K562 (cell line): ENCODE measurements around the gene PUS10. TPM values are rescaled to one million over a fixed set of nuclear protein-coding genes. Genes with fewer than 3 reads are reported as not detected.

ENCODE experiments used
- ATAC-seq: fragments of 200-7000 bp; cut with Tn5 transposase; 3 replicates; pipeline ENCODE4 v1.9.1; 2020; ENCODE audit warnings: moderate library complexity
- BruUV-seq: library from RNA; stranded (reverse); fragments of 400-500 nt; replicated peaks from 2 replicates; lab custom pipeline; 2021; lab: Mats Ljungman, UMichigan
- CTCF ChIA-PET: fragments of 300-600 bp; formaldehyde crosslinking; extraction: SDS; loops from one replicate; lab custom pipeline; 2021; ENCODE audit warnings: low intra/inter-chr PET ratio; lab: Yijun Ruan, JAX
- POLR2A ChIA-PET: fragments of 300-600, 350-650 bp; sonication (Branson Sonifier 250); formaldehyde crosslinking; extraction: SDS; loops from one replicate; lab custom pipeline; 2021; ENCODE audit warnings: antibody characterized with exemption, inconsistent platforms; lab: Yijun Ruan, JAX
- DNase-seq, 4 experiments: peaks; one replicate each; pipeline versions ENCODE4 v3.0.0 to v3.0.0-alpha.2; 2011 to 2018; ENCODE audit warnings: low spot score in 3 of 4, mixed read lengths in 3 of 4; ENCODE audit errors: extremely low read depth in 1 of 4
- FAIRE-seq: peaks from 2 replicates; lab custom pipeline; 2011; peaks lifted over from hg19 to GRCh38; lab: Jason Lieb, UNC
- H2AFZ ChIP-seq: 2 replicates; pipeline ENCODE4 v1.6.0; 2011; ENCODE audit warnings: low read depth, low read length, control low read depth, inconsistent platforms
- H3K27ac ChIP-seq: fragments of 200-600 bp; 3 replicates; pipeline ENCODE4 v1.8.0; 2011; ENCODE audit warnings: low read depth, mild to moderate bottlenecking, control low read depth, inconsistent platforms, low read length, moderate library complexity, mixed read lengths; ENCODE audit errors: extremely low read depth
- H3K27me3 ChIP-seq, 2 experiments: fragments of 300-600 bp in 1 of 2; 2 replicates in 1 of 2; 3 replicates in 1 of 2; pipeline versions ENCODE4 v1.6.0 to v1.8.0; 2011; ENCODE audit warnings: inconsistent platforms in 2 of 2, low read length in 2 of 2, mild to moderate bottlenecking in 1 of 2, mixed read lengths in 1 of 2, moderate library complexity in 1 of 2; ENCODE audit not compliant: control insufficient read depth in 2 of 2, insufficient read depth in 2 of 2
- H3K36me3 ChIP-seq: fragments of 300-600 bp; 3 replicates; pipeline ENCODE4 v1.8.0; 2011; ENCODE audit warnings: mild to moderate bottlenecking, low read length, inconsistent platforms; ENCODE audit not compliant: control insufficient read depth, insufficient read depth
- H3K4me1 ChIP-seq, 2 experiments: fragments of 200-600 bp in 1 of 2; replicated peaks in 1 of 2; 2 replicates in 1 of 2; 3 replicates in 1 of 2; pipeline versions ENCODE4 v1.5.1 to v1.8.0; 2011; ENCODE audit warnings: inconsistent platforms in 2 of 2, low read length in 2 of 2, mild to moderate bottlenecking in 1 of 2, mixed read lengths in 1 of 2, moderate library complexity in 1 of 2; ENCODE audit not compliant: control insufficient read depth in 2 of 2, insufficient read depth in 2 of 2
- H3K4me2 ChIP-seq: 2 replicates; pipeline ENCODE4 v1.6.1; 2011; ENCODE audit warnings: low read length, control low read depth, inconsistent platforms, mixed read lengths; ENCODE audit not compliant: insufficient read depth
- H3K4me3 ChIP-seq: fragments of 200-600 bp; sonication (generic), shearing (Covaris generic); 2 replicates; pipeline ENCODE4 v1.5.1; 2016; ENCODE audit warnings: control low read depth, inconsistent platforms
- H3K79me2 ChIP-seq: fragments of 200-600 bp; 3 replicates; pipeline ENCODE4 v1.8.0; 2011; ENCODE audit warnings: low read length, inconsistent platforms; ENCODE audit not compliant: control insufficient read depth, insufficient read depth
- H3K9ac ChIP-seq, 2 experiments: 2 replicates each; pipeline versions ENCODE4 v1.6.0 to v1.6.1; 2011; ENCODE audit warnings: low read depth in 2 of 2, low read length in 2 of 2, control low read depth in 1 of 2, inconsistent platforms in 1 of 2, mild to moderate bottlenecking in 1 of 2, mixed read lengths in 1 of 2; ENCODE audit not compliant: insufficient read depth in 1 of 2
- H3K9me1 ChIP-seq: one replicate; pipeline ENCODE4 v1.6.0; 2011; ENCODE audit warnings: inconsistent platforms, mild to moderate bottlenecking, low read length, moderate library complexity; ENCODE audit not compliant: control insufficient read depth, insufficient read depth
- H3K9me3 ChIP-seq: replicated peaks from 2 replicates; pipeline ENCODE4 v1.5.1; 2011; ENCODE audit warnings: low read depth, low read length, inconsistent platforms; ENCODE audit not compliant: control insufficient read depth, insufficient read depth
- H4K20me1 ChIP-seq: replicated peaks from 2 replicates; pipeline ENCODE4 v1.6.1; 2011; ENCODE audit warnings: low read length, inconsistent platforms, mixed read lengths; ENCODE audit not compliant: control insufficient read depth, insufficient read depth
- ARID2 ChIP-seq: fragments of 450-650 bp; IDR thresholded peaks from 2 replicates; pipeline ENCODE4 v1.6.1; 2017; ENCODE audit warnings: antibody characterized with exemption, mild to moderate bottlenecking
- DPF2 ChIP-seq: fragments of 450-650 bp; IDR thresholded peaks from 2 replicates; pipeline ENCODE4 v1.6.1; 2016
- HIVEP1 ChIP-seq: fragments of 250-450 bp; sonication (Bioruptor Pico); IDR thresholded peaks from 2 replicates; pipeline ENCODE4 v1.4.0; 2020; ENCODE audit warnings: mild to moderate bottlenecking
- NCOA2 ChIP-seq, 2 experiments: fragments of 450-650 bp; IDR thresholded peaks; 2 replicates each; pipeline ENCODE4 v1.6.1; 2018; ENCODE audit warnings: mild to moderate bottlenecking in 2 of 2, moderate library complexity in 1 of 2; ENCODE audit not compliant: partially characterized antibody in 2 of 2
- POLR2H ChIP-seq: IDR thresholded peaks from 2 replicates; pipeline ENCODE4 v1.6.1; 2016; ENCODE audit warnings: missing genetic modification characterization, low read depth, mild to moderate bottlenecking, control low read depth, missing compliant biosample characterization, moderate library complexity
- PURB ChIP-seq: sonication (generic); formaldehyde crosslinking; IDR thresholded peaks from 2 replicates; pipeline ENCODE4 v1.9.0; 2021; ENCODE audit warnings: low read depth, mild to moderate bottlenecking, missing genetic modification reagents
- TBP ChIP-seq: optimal IDR thresholded peaks from 2 replicates; pipeline ENCODE3; 2011; ENCODE audit warnings: low read depth, low read length, improper control_type of control experiment
- XRCC3 ChIP-seq: fragments of 450-650 bp; IDR thresholded peaks from 2 replicates; pipeline ENCODE4 v1.6.1; 2017; ENCODE audit warnings: mild to moderate bottlenecking, moderate library complexity
- WGBS: fragments of 100-300 bp; shearing (Covaris generic); methylation state at CpG from one replicate; pipeline ENCODE4 v1.1.6; 2016; ENCODE audit warnings: low coverage, mixed read lengths; ENCODE audit not compliant: insufficient coverage; ENCODE audit errors: missing lambda C conversion rate; 5-methylcytosine and 5-hydroxymethylcytosine counted together
- in situ Hi-C: fragments of 300-500 bp; cut with MboI; formaldehyde crosslinking; loops from 4 replicates; pipeline ENCODE4 v1.15.0; 2018; ENCODE audit warnings: inconsistent platforms, mixed read lengths
- intact Hi-C: fragments of 100-400 bp; cut with micrococcal nuclease; formaldehyde crosslinking; loops from 2 replicates; pipeline ENCODE4 v1.14.2; 2022
- polyA plus RNA-seq, 8 experiments: library from polyadenylated mRNA; depleted of rRNA in 4 of 8; stranded (reverse) in 5 of 8; unstranded in 3 of 8; fragments of >200 nt; fragmentation: Nextera tagmentation in 2 of 8; fragmentation: Illumina TruSeq in 1 of 8; extraction: Ambion mirVana in 2 of 8; extraction: Trizol in 1 of 8; gene quantifications; 2 replicates each; pipeline versions ENCODE4 v1.2.1 to v1.2.3, GENCODE V29; 2011 to 2014; ENCODE audit warnings: inconsistent platforms in 1 of 8, missing spikeins in 1 of 8
- total RNA-seq, 7 experiments: library from RNA; depleted of rRNA in 6 of 7; stranded (reverse); fragments of >200 nt in 6 of 7; fragmentation: Illumina TruSeq in 2 of 7; extraction: Trizol in 2 of 7; gene quantifications; 2 replicates each; pipeline versions ENCODE4 v1.2.1 to v1.2.3, GENCODE V29; 2011 to 2021; ENCODE audit warnings: low replicate concordance in 1 of 7
- TF ChIP-seq, protein P1 (sequence below), 2 experiments: fragments of 450-650 bp; IDR thresholded peaks; 2 replicates each; pipeline ENCODE4 v1.6.1; 2016
- TF ChIP-seq, protein P2 (sequence below): fragments of 450-650 bp; IDR thresholded peaks from 2 replicates; pipeline ENCODE4 v1.6.1; 2018; ENCODE audit warnings: mild to moderate bottlenecking, low read depth; ENCODE audit not compliant: partially characterized antibody

Gene PUS10
- total and polyA plus RNA-seq, 9 of the 15 experiments (the other 6 are each of a cell fraction or from before 2014, with no cell fraction given), result 5.0 to 10.7 (median 7.6) TPM

DNA sequence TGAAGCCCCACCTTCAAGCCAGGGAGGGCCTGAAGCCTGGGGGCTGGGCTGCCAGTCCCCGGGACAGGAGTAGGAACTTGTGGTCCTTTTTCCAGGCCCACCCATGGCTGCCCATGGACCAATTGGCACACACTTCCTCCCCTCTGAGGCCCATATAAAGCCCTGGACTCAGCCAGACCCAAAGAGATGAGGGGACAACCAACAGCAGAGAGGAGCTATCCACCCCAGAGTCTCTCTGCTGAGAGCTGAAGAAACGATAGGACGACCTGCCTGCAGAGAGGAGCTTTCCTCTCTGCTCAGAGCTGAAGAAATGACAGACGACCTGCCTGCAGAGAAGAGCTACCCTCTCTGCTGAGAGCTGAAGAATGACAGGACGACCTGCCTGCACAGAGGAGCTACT, 44.4 kb downstream of the PUS10 start:
- Histone ChIP-seq H4K20me1 (no peaks in the 10 kb centered on the region), H3K9ac (no peak overlapping the region), H3K79me2 (no peaks in the 10 kb centered on the region), H3K27me3 (no peaks in the 10 kb centered on the region), H3K9me3 (no peaks in the 10 kb centered on the region), H2AFZ (no peak overlapping the region), H3K9me1 (no peaks in the 10 kb centered on the region), H3K4me1 (peaks cover 0 to 9% of the 10 kb centered on the region in 2 experiments; a peak in 1 of 5 replicates), H3K36me3 (no peaks in the 10 kb centered on the region), H3K4me3 (no peak overlapping the region), H3K27ac (no peak overlapping the region), H3K4me2 (no peak overlapping the region)
- DNase-seq, result no peak
- intact Hi-C loops, result no loop called here
- no peak for TF ChIP-seq HIVEP1 (CRISPR knock-in tag)
- POLR2A ChIA-PET, result interaction anchor here (1.3 to 1.9 kb wide), 2 partner anchors 9 to 13 kb away, joined by 3 to 5 read pairs; no protein-coding TSS in a partner anchor
- CTCF ChIA-PET, result no interaction called here
- no TSS peak for BruUV-seq
- ATAC-seq, result no peak; the same call in 2 of the 3 replicates
- in situ Hi-C loops, result no loop called here
- WGBS, result 28% methylated on average over 4 of the region's 5 CpGs
- no peak for FAIRE-seq

DNA sequence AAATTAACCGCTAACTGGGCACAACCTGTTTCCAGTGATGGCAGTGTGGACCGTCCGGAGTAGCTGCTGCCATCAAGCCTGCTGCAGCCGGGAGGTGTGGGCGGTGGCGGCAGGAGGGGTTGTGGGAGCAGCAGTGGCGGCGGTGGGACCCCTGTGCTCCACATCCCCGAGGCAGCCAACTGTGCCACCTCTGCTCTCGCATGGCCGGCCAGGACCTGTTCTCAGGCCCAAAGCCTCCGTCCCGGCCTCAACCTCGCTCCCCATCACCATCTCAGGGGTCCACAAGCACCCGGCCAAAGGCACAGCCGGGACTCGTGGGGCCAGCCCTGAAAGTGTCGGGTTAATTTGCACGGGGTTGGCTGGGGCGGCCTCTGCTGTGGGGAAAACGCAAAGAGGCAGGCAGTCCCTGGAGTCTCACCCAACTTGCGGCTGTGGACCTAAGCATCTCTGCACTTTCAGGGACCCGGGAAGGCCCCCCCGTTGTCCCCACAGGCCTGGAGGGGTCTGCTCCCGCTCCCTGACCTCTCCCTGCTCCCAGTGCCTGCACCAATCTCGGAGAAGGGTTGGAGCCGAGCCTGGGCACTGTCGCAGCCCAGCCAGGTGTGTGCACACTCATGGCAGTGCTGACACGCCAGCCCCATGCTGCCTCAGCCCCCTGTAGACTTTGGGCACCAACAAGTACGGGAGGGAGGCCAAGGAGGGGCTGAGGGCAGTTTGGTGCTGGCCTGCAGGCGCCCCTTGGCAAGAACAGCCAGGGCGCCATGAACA, 45.0 kb downstream of the PUS10 start:
- H3K36me3 ChIP-seq, result no peaks in the 10 kb centered on the region
- H4K20me1 ChIP-seq, result no peaks in the 10 kb centered on the region
- no peak for TF ChIP-seq XRCC3
- TF ChIP-seq TBP, result no peak
- no peak for TF ChIP-seq DPF2
- no peak for TF ChIP-seq POLR2H
- TF ChIP-seq PURB (CRISPR knock-in tag), result no peak
- TF ChIP-seq ARID2, result no peak
- TF ChIP-seq, protein P1, sequence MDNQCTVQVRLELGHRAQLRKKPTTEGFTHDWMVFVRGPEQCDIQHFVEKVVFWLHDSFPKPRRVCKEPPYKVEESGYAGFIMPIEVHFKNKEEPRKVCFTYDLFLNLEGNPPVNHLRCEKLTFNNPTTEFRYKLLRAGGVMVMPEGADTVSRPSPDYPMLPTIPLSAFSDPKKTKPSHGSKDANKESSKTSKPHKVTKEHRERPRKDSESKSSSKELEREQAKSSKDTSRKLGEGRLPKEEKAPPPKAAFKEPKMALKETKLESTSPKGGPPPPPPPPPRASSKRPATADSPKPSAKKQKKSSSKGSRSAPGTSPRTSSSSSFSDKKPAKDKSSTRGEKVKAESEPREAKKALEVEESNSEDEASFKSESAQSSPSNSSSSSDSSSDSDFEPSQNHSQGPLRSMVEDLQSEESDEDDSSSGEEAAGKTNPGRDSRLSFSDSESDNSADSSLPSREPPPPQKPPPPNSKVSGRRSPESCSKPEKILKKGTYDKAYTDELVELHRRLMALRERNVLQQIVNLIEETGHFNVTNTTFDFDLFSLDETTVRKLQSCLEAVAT (IDR thresholded peaks at IDR 0.05), result no peak
- TF ChIP-seq, protein P2, sequence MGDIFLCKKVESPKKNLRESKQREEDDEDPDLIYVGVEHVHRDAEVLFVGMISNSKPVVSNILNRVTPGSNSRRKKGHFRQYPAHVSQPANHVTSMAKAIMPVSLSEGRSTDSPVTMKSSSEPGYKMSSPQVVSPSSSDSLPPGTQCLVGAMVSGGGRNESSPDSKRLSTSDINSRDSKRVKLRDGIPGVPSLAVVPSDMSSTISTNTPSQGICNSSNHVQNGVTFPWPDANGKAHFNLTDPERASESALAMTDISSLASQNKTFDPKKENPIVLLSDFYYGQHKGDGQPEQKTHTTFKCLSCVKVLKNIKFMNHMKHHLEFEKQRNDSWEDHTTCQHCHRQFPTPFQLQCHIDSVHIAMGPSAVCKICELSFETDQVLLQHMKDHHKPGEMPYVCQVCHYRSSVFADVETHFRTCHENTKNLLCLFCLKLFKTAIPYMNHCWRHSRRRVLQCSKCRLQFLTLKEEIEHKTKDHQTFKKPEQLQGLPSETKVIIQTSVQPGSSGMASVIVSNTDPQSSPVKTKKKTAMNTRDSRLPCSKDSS, result no peak
- TF ChIP-seq NCOA2 (IDR thresholded peaks at IDR 0.05; ENCODE audit: partially characterized antibody in 2 of 2), result no peak
- H3K4me3 ChIP-seq, result no peak overlapping the region
- in situ Hi-C loops (no loop called here), intact Hi-C loops (no loop called here)
- ATAC-seq (no peak), FAIRE-seq (no peak), DNase-seq (no peak)
- H3K9me1 ChIP-seq, result no peaks in the 10 kb centered on the region
- no peak overlapping the region; a peak in 1 of 4 replicates for H3K9ac ChIP-seq
- H3K4me1 ChIP-seq, result peaks cover 0 to 9% of the 10 kb centered on the region in 2 experiments; a peak in 1 of 5 replicates
- H3K27me3 ChIP-seq, result no peaks in the 10 kb centered on the region
- no peak overlapping the region for H3K27ac ChIP-seq
- ChIA-PET POLR2A (interaction anchor here (1.9 kb wide), 1 partner anchor 8 kb away, joined by 5 read pairs; no protein-coding TSS in a partner anchor), CTCF (no interaction called here)
- WGBS, result 62% methylated on average over 25 of the region's 32 CpGs
- H3K79me2 ChIP-seq, result no peaks in the 10 kb centered on the region
- H3K9me3 ChIP-seq, result no peaks in the 10 kb centered on the region
- no TSS peak for BruUV-seq
- H3K4me2 ChIP-seq, result no peak overlapping the region
- H2AFZ ChIP-seq, result no peak overlapping the region
